ENCODE data around the gene WNT2B.

DNA sequence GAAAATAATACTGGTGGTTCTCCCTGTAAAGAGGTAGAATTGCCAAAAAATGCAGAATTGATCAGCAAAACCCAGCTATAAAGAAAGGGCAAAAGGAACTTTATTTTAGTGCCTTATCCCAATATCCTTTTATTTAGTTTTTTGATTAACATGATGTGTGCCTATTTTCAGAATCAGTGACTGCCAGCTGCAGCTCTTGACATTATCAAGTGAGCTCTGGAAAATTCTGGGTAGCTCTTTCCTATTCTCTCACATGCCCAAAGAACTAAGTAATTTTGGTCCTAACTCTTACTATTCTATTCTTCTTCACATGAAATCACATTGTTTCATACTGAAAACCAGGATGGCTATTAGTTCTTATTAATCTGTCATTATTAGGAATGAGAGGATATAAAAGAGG, 22.1 kb downstream of the WNT2B start:
- no peak for TF ChIP-seq POLR2AphosphoS5 (IDR thresholded peaks at IDR 0.05; ENCODE audit: low read depth, low read length)
- TF ChIP-seq, protein P1, sequence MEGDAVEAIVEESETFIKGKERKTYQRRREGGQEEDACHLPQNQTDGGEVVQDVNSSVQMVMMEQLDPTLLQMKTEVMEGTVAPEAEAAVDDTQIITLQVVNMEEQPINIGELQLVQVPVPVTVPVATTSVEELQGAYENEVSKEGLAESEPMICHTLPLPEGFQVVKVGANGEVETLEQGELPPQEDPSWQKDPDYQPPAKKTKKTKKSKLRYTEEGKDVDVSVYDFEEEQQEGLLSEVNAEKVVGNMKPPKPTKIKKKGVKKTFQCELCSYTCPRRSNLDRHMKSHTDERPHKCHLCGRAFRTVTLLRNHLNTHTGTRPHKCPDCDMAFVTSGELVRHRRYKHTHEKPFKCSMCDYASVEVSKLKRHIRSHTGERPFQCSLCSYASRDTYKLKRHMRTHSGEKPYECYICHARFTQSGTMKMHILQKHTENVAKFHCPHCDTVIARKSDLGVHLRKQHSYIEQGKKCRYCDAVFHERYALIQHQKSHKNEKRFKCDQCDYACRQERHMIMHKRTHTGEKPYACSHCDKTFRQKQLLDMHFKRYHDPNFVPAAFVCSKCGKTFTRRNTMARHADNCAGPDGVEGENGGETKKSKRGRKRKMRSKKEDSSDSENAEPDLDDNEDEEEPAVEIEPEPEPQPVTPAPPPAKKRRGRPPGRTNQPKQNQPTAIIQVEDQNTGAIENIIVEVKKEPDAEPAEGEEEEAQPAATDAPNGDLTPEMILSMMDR (IDR thresholded peaks at IDR 0.05): no peak
